Measurements from ENCODE around the gene VAT1. TPM values are rescaled to one million over a fixed set of nuclear protein-coding genes. Genes with fewer than 3 reads are reported as not detected.

VAT1 gene
- total and polyA plus RNA-seq, 2 of the 13 experiments (the other 11 are each of a cell fraction or from before 2014, with no cell fraction given), result 143 to 205 TPM

- TF ChIP-seq, protein P1, sequence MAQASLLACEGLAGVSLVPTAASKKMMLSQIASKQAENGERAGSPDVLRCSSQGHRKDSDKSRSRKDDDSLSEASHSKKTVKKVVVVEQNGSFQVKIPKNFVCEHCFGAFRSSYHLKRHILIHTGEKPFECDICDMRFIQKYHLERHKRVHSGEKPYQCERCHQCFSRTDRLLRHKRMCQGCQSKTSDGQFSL (CRISPR knock-in tag; IDR thresholded peaks at IDR 0.05), result no peak; the same call in 1 of the 2 replicates
- peak; percentile 94; the same call in 1 of the 2 replicates for TF ChIP-seq MTA1 (CRISPR knock-in tag; IDR thresholded peaks at IDR 0.05; ENCODE audit: borderline replicate concordance)
- no peak for TF ChIP-seq CHCHD3 (CRISPR knock-in tag; IDR thresholded peaks at IDR 0.05)
- no peak for TF ChIP-seq ZMYM2 (CRISPR knock-in tag; IDR thresholded peaks at IDR 0.05)
- TF ChIP-seq POLR2AphosphoS5 (IDR thresholded peaks at IDR 0.05; ENCODE audit: low read depth, low read length), result peak; percentile 85
- no peak for TF ChIP-seq SP140L (CRISPR knock-in tag; IDR thresholded peaks at IDR 0.05; ENCODE audit: borderline replicate concordance)
- TF ChIP-seq HBP1 (CRISPR knock-in tag; IDR thresholded peaks at IDR 0.05; ENCODE audit: low read depth), result peak; percentile 16; the same call in 1 of the 2 replicates
- no peak; the same call in 1 of the 2 replicates for TF ChIP-seq MLLT10 (CRISPR knock-in tag; IDR thresholded peaks at IDR 0.05)
- peak; percentile 84 for TF ChIP-seq IKZF4 (CRISPR knock-in tag; IDR thresholded peaks at IDR 0.05; ENCODE audit: borderline replicate concordance, low read depth, not compliant biosample characterization)
- TF ChIP-seq ZNF275 (CRISPR knock-in tag; IDR thresholded peaks at IDR 0.05; ENCODE audit: borderline replicate concordance), result peak; percentile 88; the same call in 1 of the 2 replicates
- TF ChIP-seq FOXK2 (IDR thresholded peaks at IDR 0.05), result no peak
- no peak for TF ChIP-seq RFX5 (IDR thresholded peaks at IDR 0.05; ENCODE audit: low read depth, low read length)
- TF ChIP-seq DRAP1 (CRISPR knock-in tag; IDR thresholded peaks at IDR 0.05), result peak; percentile 93
- 0 out of 2 replicates have a peak, but pooled peaks have one; percentile 46 for TF ChIP-seq TBP (CRISPR knock-in tag; IDR thresholded peaks at IDR 0.05)
- TF ChIP-seq ZFAT (CRISPR knock-in tag; conservative IDR thresholded peaks at IDR 0.05), result peak; percentile 84; the same call in 1 of the 2 replicates
- TF ChIP-seq TGIF2 (CRISPR knock-in tag; IDR thresholded peaks at IDR 0.05), result peak; percentile 88
- no peak for TF ChIP-seq NFIC (IDR thresholded peaks at IDR 0.05; ENCODE audit: low read length)
- TF ChIP-seq, protein P2, sequence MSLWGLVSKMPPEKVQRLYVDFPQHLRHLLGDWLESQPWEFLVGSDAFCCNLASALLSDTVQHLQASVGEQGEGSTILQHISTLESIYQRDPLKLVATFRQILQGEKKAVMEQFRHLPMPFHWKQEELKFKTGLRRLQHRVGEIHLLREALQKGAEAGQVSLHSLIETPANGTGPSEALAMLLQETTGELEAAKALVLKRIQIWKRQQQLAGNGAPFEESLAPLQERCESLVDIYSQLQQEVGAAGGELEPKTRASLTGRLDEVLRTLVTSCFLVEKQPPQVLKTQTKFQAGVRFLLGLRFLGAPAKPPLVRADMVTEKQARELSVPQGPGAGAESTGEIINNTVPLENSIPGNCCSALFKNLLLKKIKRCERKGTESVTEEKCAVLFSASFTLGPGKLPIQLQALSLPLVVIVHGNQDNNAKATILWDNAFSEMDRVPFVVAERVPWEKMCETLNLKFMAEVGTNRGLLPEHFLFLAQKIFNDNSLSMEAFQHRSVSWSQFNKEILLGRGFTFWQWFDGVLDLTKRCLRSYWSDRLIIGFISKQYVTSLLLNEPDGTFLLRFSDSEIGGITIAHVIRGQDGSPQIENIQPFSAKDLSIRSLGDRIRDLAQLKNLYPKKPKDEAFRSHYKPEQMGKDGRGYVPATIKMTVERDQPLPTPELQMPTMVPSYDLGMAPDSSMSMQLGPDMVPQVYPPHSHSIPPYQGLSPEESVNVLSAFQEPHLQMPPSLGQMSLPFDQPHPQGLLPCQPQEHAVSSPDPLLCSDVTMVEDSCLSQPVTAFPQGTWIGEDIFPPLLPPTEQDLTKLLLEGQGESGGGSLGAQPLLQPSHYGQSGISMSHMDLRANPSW (CRISPR knock-in tag; IDR thresholded peaks at IDR 0.05; ENCODE audit: borderline replicate concordance), result no peak
- TF ChIP-seq KDM5A (IDR thresholded peaks at IDR 0.05; ENCODE audit: borderline replicate concordance, low read length), result peak; percentile 29
- peak; percentile 60 for TF ChIP-seq SRY (CRISPR knock-in tag; IDR thresholded peaks at IDR 0.05)
- 0 out of 2 replicates have a peak, but pooled peaks have one; percentile 20 for TF ChIP-seq TMF1 (CRISPR knock-in tag; IDR thresholded peaks at IDR 0.05; ENCODE audit: low read depth)
- TF ChIP-seq KDM6A (CRISPR knock-in tag; IDR thresholded peaks at IDR 0.05; ENCODE audit: low read depth), result no peak
Measured at GRCh38 chr17:43021741-43022512, at the start of gene VAT1 (continued).
